HAP-1 (cell line): Measurements from ENCODE around the gene EML6.
"Not testable (repeated sequence)": the region's sequence is repeated elsewhere in the genome, so short reads cannot be mapped to it uniquely, and the experiment has no call there.

Experiments used
- DNase-seq, 2 experiments: peaks; one replicate each; pipeline ENCODE4 v3.0.0-alpha.2; 2016 to 2020; ENCODE audit warnings: low spot score in 2 of 2
- H3K27me3 ChIP-seq: fragments of 250-450 bp; sonication (Bioruptor Pico); 2 replicates; pipeline ENCODE4 v1.5.1; 2020; ENCODE audit warnings: low read depth, mild to moderate bottlenecking, moderate library complexity
- H3K36me3 ChIP-seq: fragments of 250-450 bp; sonication (Bioruptor Pico); replicated peaks from 2 replicates; pipeline ENCODE4 v1.5.1; 2020; ENCODE audit warnings: mild to moderate bottlenecking
- H3K4me1 ChIP-seq: fragments of 250-450 bp; sonication (Bioruptor Pico); 2 replicates; pipeline ENCODE4 v1.5.1; 2020; ENCODE audit warnings: mild to moderate bottlenecking
- H3K4me3 ChIP-seq: fragments of 250-450 bp; sonication (Bioruptor Pico); 2 replicates; pipeline ENCODE4 v1.5.1; 2020; ENCODE audit warnings: mild to moderate bottlenecking, moderate library complexity
- H3K9me3 ChIP-seq: fragments of 250-450 bp; sonication (Bioruptor Pico); 2 replicates; pipeline ENCODE4 v1.5.1; 2020; ENCODE audit warnings: mild to moderate bottlenecking, moderate library complexity
- in situ Hi-C: fragments of 300-500 bp; cut with MboI; formaldehyde crosslinking; loops from 3 replicates; pipeline ENCODE4 v1.14.3; 2020; ENCODE audit warnings: low sequenced_read_pairs, inconsistent platforms, mixed read lengths

EML6 gene

GRCh38 chr2:54839461-54840255, 116.2 kb downstream of the EML6 start:
- Histone ChIP-seq H3K36me3 (no peaks in the 10 kb centered on the region), H3K9me3 (no peaks in the 10 kb centered on the region), H3K4me1 (no peaks in the 10 kb centered on the region), H3K27me3 (no peaks in the 10 kb centered on the region), H3K4me3 (no peak overlapping the region)
- DNase-seq = no peak
- in situ Hi-C loops = loop anchor here (25.0 kb wide), 1 partner anchor 727 kb away; the partner anchor contains the start of gene ACYP2

DNA sequence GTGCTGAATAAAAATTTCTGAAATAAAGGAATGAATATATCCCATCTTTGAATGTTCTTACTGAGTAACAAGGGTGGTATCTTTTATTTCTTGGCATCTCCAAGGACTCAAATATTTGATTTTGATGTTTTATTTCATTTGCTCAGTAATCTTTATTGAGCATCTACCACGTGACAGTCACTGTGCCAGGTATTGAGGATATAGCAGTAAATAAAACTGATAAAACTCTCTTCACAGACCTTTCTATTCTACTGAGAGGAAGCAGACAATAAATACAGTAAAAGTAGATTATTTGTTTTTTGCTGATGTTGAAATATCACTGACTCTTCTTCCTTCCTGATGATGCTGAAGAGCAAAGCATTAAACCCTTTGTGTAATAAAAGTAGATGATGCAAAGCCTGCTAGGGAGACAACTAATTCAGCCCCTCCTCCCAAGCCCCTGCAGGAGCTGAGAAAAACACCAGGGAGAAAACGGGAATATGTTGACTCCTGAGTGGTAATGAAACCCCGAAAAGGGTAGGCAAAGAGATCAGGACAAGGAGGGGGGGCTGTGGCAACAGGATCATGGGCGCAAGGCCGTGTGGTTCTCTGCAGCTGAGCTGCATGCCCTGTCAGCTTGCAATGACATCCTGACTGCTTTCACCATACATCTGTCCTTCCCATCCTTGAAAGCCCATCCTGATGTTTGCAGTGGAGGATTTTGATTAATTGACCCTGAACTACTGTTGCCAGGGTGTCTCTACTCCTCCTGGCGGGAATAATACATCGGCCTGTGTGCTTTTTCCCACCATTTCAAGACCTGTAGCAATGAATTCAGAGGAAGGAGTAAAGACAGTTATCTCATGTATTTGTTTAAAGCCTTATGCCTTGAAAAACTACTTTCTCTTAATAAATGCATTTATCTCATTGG, 117.4 kb downstream of the EML6 start:
- no peaks in the 10 kb centered on the region for H3K36me3 ChIP-seq
- H3K9me3 ChIP-seq = no peaks in the 10 kb centered on the region
- DNase-seq = no peak
- in situ Hi-C loops = loop anchor here (25.0 kb wide), 1 partner anchor 729 kb away; the partner anchor contains the start of gene ACYP2
- no peak overlapping the region for H3K4me3 ChIP-seq
- H3K4me1 ChIP-seq = no peaks in the 10 kb centered on the region
- no peaks in the 10 kb centered on the region for H3K27me3 ChIP-seq

GRCh38 chr2:54841500-54841899, 118.0 kb downstream of the EML6 start:
- in situ Hi-C loops = loop anchor here (25.0 kb wide), 1 partner anchor 729 kb away; the partner anchor contains the start of gene ACYP2
- H3K27me3 ChIP-seq, H3K4me1 ChIP-seq, H3K4me3 ChIP-seq, DNase-seq, H3K36me3 ChIP-seq, H3K9me3 ChIP-seq: not testable (repeated sequence)

DNA sequence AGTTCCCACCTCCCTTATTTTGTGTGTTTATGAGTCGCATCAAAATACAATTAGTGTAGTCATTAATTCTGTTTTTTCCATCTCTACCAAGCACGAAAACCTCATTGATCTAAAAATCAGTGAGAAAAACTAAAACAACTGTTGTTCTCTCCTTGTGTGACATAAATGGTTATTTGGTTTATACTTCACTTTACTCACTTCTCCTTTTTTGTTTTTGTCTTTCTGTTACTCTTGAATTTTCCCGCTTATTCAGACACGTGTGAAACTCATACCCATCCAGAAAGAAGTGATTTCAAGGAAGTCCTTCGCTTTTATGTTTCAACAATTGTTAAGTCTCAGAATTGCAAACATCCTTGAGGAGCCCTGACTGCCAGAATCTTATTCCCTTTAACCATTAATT, 121.6 kb downstream of the EML6 start:
- no peak for DNase-seq
- no peaks in the 10 kb centered on the region for H3K27me3 ChIP-seq
- in situ Hi-C loops = loop anchor here (25.0 kb wide), 1 partner anchor 733 kb away; the partner anchor contains the start of gene ACYP2

GRCh38 chr2:54845514-54845913, 122.1 kb downstream of the EML6 start:
- Histone ChIP-seq H3K9me3 (no peaks in the 10 kb centered on the region), H3K4me1 (0 out of 2 replicates have a peak, but pooled peaks cover 3% of the 10 kb centered on the region), H3K27me3 (no peaks in the 10 kb centered on the region), H3K36me3 (no peaks in the 10 kb centered on the region), H3K4me3 (no peak overlapping the region)
- DNase-seq = no peak
- in situ Hi-C loops = loop anchor here (25.0 kb wide), 1 partner anchor 733 kb away; the partner anchor contains the start of gene ACYP2

More for the DNA sequence above, 121.6 kb downstream of the EML6 start:
- Histone ChIP-seq H3K4me3 (no peak overlapping the region), H3K4me1 (0 out of 2 replicates have a peak, but pooled peaks cover 3% of the 10 kb centered on the region), H3K9me3 (no peaks in the 10 kb centered on the region), H3K36me3 (no peaks in the 10 kb centered on the region)

DNA sequence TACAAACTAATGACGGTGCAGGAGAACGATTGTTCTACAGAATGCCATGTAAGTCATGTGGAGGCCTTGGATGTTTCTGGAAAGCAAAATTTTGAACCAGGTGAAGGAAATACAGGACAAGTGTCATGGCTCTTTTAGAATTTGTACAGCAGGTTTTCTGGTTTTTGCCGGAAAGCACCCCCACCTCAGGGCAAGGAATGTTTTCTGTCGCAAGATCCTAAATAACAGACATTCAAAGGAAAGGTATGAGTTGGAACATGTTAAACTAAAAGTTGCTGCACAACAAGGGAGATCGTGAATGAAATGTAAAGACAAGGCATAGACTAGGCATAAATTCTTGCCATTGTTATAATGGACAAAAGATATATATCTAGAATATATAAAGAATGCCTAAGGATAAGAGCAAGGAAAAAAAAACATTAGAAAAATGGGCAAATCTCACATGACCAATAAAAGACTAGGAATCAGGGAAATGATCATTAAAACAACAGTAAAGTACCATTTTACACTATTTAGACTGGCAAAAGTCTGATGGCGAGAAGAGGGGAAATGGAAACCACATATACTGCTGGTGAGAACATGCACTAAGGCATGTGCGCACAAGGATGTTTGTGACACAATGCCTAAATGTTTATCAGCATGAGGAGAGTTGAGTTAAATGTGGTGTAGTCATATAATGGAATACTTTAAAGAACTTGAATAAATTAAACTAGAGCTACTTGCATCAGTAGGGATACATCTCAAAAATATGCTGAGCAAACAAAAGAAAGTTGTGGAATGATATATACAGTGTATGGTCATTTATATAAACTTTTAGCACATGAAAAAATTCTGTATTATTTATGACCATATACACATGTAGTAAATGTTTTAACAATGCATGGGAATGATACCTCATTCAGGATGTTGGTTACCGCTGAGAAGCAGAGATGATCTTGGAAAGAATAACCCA, 127.0 kb downstream of the EML6 start:
- no peaks in the 10 kb centered on the region for H3K9me3 ChIP-seq
- H3K27me3 ChIP-seq = no peaks in the 10 kb centered on the region
- DNase-seq = no peak
- H3K4me3 ChIP-seq = no peak overlapping the region
- no peaks in the 10 kb centered on the region for H3K36me3 ChIP-seq
- in situ Hi-C loops = no loop called here
- H3K4me1 ChIP-seq = 0 out of 2 replicates have a peak, but pooled peaks cover 3% of the 10 kb centered on the region

DNA sequence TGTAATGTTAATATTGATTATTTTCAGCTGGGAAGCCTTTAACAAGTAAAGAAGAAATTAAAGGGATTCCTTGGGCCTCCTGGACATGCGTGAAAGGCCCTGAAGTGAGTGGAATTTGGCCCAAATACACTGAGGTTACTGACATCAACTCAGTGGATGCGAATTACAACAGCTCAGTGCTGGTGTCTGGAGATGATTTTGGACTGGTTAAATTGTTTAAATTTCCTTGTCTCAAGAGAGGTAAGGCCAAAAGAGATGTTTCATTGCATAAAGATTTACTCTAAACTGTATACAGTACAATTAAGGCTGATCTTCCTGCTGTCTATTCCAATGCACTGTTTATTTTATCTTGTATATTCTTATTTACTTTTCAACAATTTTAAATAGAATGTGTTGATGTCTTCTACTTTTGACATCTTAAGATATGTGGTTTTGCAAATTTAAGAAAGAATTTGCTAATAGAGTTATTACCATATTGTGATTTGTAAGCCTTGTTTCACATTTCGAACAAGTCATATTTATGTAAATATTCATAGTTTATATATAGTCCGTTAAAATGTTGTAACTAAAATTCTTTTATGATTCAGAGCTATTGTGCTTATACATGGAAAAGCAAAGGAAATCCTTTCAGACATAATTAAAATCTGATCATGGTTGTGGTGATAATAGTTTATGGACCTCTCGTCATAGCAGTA, 130.3 kb downstream of the EML6 start:
- in situ Hi-C loops = no loop called here
- Histone ChIP-seq H3K9me3 (no peaks in the 10 kb centered on the region), H3K36me3 (no peaks in the 10 kb centered on the region), H3K4me3 (no peak overlapping the region), H3K27me3 (no peaks in the 10 kb centered on the region), H3K4me1 (0 out of 2 replicates have a peak, but pooled peaks cover under 1% of the 10 kb centered on the region)
- no peak for DNase-seq

GRCh38 chr2:54855434-54855833, 132.0 kb downstream of the EML6 start:
- Histone ChIP-seq H3K36me3 (no peaks in the 10 kb centered on the region), H3K4me3 (no peak overlapping the region), H3K4me1 (no peaks in the 10 kb centered on the region), H3K9me3 (no peaks in the 10 kb centered on the region), H3K27me3 (no peaks in the 10 kb centered on the region)
- no peak for DNase-seq
- in situ Hi-C loops = no loop called here

DNA sequence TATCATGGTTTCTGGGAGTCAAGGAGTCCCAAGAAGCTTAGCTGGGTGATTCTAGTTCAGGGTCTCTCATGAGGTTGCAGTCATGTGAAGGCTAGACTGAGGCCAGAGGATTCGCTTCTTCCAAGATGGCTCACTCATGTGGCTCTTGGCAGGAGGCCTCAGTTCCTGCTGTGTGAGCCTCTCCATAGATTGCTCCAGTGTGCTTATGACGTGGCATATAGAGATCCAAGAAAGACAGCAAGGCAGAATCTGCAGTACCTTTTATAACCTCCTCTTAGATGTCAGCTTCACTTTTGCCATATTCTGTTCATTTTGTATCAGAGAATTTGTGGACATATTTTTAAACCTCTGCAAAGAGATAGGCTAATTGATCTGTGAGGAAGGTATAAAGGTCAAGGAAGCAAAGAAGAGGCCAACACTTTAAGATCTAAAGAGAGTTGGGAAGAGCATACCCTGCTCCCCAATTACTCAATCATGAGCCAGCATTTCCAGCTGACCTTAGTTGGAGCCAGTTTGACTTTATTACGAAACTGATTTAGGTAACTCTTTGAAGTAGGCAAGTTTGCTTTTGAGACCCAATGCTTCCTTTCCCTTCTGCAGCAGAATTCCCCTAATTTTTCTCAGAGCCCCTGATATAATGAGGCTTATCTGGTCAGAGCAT, 134.7 kb downstream of the EML6 start:
- Histone ChIP-seq H3K36me3 (no peaks in the 10 kb centered on the region), H3K9me3 (no peaks in the 10 kb centered on the region), H3K27me3 (no peaks in the 10 kb centered on the region), H3K4me1 (no peaks in the 10 kb centered on the region), H3K4me3 (no peak overlapping the region)
- DNase-seq = no peak
- in situ Hi-C loops = no loop called here

DNA sequence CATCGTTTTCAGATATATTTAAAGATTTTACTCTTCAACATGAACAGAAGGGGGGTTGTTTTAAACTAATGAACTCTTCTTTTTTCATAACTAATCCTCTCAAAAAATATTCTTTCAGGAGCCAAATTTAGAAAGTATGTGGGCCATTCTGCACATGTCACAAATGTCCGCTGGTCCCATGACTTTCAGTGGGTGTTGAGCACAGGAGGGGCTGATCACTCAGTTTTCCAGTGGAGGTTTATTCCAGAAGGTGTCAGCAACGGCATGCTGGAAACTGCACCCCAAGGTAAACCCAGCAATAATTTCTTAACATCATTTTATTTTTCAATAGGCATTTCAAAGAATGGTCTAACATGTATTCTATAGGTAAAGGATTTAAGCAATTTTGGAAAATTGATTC, 136.0 kb downstream of the EML6 start:
- no peaks in the 10 kb centered on the region for H3K27me3 ChIP-seq
- H3K4me3 ChIP-seq = no peak overlapping the region
- no peaks in the 10 kb centered on the region for H3K9me3 ChIP-seq
- no peaks in the 10 kb centered on the region for H3K4me1 ChIP-seq
- in situ Hi-C loops = no loop called here
- no peak for DNase-seq
- H3K36me3 ChIP-seq = no peaks in the 10 kb centered on the region

DNA sequence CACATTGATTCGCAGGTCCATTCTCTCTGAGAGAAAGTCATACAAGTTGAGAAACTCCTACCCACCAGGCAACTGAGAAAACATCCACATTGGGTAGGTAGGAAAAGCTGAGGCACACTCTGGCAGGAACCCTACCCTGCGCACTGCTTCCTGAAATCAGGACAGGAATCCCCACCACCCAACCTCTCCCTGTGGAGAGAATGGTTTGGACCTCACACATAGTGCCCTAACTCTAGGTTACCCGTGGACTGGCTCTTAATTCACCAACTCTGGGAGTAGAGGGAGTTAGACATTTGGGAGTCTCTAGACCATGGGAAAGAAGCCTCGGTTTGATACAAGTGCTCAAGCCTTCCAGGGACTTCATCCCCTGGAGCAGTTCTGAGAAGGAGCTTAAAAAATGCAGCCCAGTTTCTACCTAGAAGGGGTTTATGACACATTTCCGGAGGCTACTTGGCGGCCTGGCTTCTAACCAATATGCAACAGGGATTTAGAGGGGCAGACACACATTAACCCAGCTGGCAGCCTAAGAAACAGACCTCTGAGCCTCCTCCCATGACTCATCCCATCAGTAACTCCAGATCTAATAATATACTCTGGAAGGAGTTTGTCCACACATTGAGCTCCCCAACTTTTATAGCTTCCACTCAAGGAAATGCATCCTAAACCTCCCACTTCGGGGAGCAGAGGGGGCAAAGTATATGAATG, 136.7 kb downstream of the EML6 start:
- in situ Hi-C loops = no loop called here
- no peaks in the 10 kb centered on the region for H3K36me3 ChIP-seq
- no peak overlapping the region for H3K4me3 ChIP-seq
- DNase-seq = no peak
- no peaks in the 10 kb centered on the region for H3K27me3 ChIP-seq
- H3K4me1 ChIP-seq = no peaks in the 10 kb centered on the region
- H3K9me3 ChIP-seq = no peaks in the 10 kb centered on the region

GRCh38 chr2:54862229-54862628, 138.8 kb downstream of the EML6 start:
- Histone ChIP-seq H3K4me3 (no peak overlapping the region), H3K27me3 (no peaks in the 10 kb centered on the region), H3K36me3 (no peaks in the 10 kb centered on the region), H3K4me1 (no peaks in the 10 kb centered on the region), H3K9me3 (no peaks in the 10 kb centered on the region)
- DNase-seq = no peak
- in situ Hi-C loops = no loop called here
